ENCODE measurements around the gene FAM120B. TPM values are rescaled to one million over a fixed set of nuclear protein-coding genes. Genes with fewer than 3 reads are reported as not detected.

FAM120B gene
- total RNA-seq, 4 donors from 2014 or later, result 24.6 to 40.3 (median 31.9) TPM

DNA sequence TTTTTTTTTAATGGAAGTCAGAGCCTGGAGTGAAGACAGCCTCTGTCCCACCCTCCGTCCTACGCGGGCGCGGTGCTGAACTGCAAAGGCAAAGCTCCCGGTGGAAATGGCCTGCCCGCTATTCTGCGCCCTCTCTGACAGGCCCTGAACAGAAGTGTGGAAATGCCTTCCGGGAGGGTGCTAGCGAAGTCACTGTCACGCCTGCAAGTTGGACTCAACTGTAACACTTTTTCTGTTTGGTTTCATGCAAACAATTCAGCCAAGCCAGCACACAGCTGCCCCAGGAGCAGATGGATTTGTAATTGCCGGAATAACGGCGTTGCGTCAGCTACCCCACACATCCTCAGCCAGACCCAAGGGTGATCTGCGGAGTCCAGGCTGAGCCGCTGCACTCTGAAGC, 138.9 kb downstream of the FAM120B start:
- peaks cover 6% of the 10 kb centered on the region for H3K27me3 ChIP-seq
- 92 to 100% methylated on average over 7 to 11 of the region's 17 CpGs for WGBS, 2 donors (ENCODE audit: low coverage in 1 of 2)
- no peak for ATAC-seq

DNA sequence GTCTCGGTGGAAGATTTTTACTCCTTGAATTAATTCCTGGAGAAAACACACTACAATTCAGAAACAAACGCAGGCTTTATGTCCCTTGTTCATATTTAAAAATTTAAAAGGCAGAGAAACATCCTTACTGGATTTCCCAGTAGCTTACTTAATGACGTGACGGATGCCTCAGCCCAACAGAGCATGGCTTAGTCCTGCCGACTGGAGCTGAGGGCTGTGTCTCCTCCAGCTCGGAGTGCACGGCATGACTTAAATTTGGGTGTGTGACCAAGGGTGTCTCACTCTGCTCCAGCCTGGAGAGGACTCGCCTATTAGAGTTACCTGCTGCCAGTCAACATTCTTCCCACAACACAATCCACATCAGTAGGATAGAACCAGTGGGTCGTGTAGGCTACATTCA, 139.4 kb downstream of the FAM120B start:
- H3K36me3 ChIP-seq, result no peaks in the 10 kb centered on the region
- WGBS, 2 donors (ENCODE audit: low coverage in 1 of 2), result 76 to 80% methylated on average over 4 to 5 of the region's 9 CpGs
- ATAC-seq, result no peak
- TF ChIP-seq POLR2A (IDR thresholded peaks at IDR 0.05), result no peak
- TF ChIP-seq, protein P1, sequence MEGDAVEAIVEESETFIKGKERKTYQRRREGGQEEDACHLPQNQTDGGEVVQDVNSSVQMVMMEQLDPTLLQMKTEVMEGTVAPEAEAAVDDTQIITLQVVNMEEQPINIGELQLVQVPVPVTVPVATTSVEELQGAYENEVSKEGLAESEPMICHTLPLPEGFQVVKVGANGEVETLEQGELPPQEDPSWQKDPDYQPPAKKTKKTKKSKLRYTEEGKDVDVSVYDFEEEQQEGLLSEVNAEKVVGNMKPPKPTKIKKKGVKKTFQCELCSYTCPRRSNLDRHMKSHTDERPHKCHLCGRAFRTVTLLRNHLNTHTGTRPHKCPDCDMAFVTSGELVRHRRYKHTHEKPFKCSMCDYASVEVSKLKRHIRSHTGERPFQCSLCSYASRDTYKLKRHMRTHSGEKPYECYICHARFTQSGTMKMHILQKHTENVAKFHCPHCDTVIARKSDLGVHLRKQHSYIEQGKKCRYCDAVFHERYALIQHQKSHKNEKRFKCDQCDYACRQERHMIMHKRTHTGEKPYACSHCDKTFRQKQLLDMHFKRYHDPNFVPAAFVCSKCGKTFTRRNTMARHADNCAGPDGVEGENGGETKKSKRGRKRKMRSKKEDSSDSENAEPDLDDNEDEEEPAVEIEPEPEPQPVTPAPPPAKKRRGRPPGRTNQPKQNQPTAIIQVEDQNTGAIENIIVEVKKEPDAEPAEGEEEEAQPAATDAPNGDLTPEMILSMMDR (IDR thresholded peaks at IDR 0.05), result no peak
- TF ChIP-seq POLR2AphosphoS5 (IDR thresholded peaks at IDR 0.05), result no peak
- no peak for TF ChIP-seq EP300 (IDR thresholded peaks at IDR 0.05)
- no peaks in the 10 kb centered on the region for H3K4me1 ChIP-seq
- H3K27ac ChIP-seq, result no peak overlapping the region
- no peaks in the 10 kb centered on the region for H3K9me3 ChIP-seq
- peaks cover 6% of the 10 kb centered on the region for H3K27me3 ChIP-seq
- H3K4me3 ChIP-seq, result no peak overlapping the region

More for the DNA sequence above, 138.9 kb downstream of the FAM120B start:
- H3K9me3 ChIP-seq, result no peaks in the 10 kb centered on the region
- H3K4me3 ChIP-seq, result no peak overlapping the region
- H3K4me1 ChIP-seq, result peaks cover 0 to 2% (median 0%) of the 10 kb centered on the region in 3 donors
- no peaks in the 10 kb centered on the region for H3K36me3 ChIP-seq
- TF ChIP-seq EP300 (IDR thresholded peaks at IDR 0.05) (no peak), POLR2AphosphoS5 (IDR thresholded peaks at IDR 0.05) (no peak), POLR2A (IDR thresholded peaks at IDR 0.05) (no peak)
- TF ChIP-seq, protein P1 (IDR thresholded peaks at IDR 0.05), result no peak
- H3K27ac ChIP-seq, result no peak overlapping the region

DNA sequence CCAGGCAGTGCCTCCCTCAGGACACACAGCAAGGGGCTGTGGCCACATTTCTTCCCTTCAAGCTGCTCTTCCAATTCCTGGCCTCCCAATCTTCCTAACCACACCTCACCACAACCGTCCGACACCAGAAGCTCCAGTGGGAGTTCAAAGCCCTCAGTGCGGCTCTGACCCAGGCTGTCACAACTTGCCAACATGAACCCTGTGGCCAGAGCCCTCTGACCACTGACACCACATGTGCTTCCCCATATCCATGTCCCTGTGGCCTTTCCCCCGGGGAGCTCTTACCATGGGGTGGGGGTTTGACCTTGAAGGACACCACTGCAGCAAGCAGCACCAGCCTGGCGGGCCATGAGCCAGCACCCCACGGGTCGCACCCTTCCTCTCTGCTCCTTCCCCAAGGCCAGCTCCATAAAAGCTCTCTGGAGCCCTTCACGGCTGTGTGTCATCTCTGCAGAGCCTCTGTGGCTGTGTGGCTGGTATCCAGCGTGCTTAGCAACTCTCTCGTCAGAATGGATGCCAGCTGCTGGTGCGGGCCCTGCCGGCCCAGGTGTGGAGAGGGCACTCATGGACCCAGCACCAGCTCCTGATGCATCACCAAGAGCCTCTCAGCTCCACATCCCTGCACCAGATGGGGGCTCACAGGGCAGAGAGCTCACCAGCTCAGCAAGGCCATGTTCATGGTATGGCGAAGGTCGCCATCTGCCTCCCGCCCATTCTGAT, 140.4 kb downstream of the FAM120B start:
- Histone ChIP-seq H3K27ac (no peak overlapping the region), H3K9me3 (no peaks in the 10 kb centered on the region), H3K4me1 (no peaks in the 10 kb centered on the region), H3K27me3 (peaks cover 6% of the 10 kb centered on the region), H3K36me3 (no peaks in the 10 kb centered on the region), H3K4me3 (no peak overlapping the region)
- TF ChIP-seq EP300 (IDR thresholded peaks at IDR 0.05) (no peak), POLR2AphosphoS5 (IDR thresholded peaks at IDR 0.05) (no peak), POLR2A (IDR thresholded peaks at IDR 0.05) (no peak)
- TF ChIP-seq, protein P1 (IDR thresholded peaks at IDR 0.05), result no peak
- ATAC-seq, result no peak
- 91% methylated on average over 5 of the region's 15 CpGs; no CpG with 5 or more reads in 1 of the 2 donors for WGBS, 2 donors (ENCODE audit: low coverage in 1 of 2)

DNA sequence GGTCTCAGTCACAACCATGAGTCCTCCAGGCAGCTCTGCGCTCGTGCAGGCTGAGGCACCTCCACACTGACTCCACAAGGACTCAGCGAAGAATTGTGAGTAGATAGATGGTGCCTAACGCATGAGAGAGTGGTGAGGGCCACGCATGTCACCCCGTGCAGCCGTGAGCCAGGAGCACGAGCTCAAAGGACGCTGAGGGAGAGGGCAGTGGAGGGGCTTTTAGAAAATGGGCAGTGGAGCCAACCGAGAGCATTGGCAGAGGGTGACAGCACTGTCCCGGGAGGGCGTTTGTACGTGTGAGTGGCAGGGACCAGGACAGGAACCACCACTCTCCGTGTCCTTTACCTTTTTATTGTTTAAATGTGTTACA, 141.0 kb downstream of the FAM120B start:
- no peaks in the 10 kb centered on the region for H3K36me3 ChIP-seq
- ATAC-seq, result no peak
- 80 to 93% methylated on average over 6 to 10 of the region's 14 CpGs for WGBS, 2 donors (ENCODE audit: low coverage in 1 of 2)
- H3K9me3 ChIP-seq, result no peaks in the 10 kb centered on the region
- TF ChIP-seq POLR2A (IDR thresholded peaks at IDR 0.05) (no peak), POLR2AphosphoS5 (IDR thresholded peaks at IDR 0.05) (no peak), EP300 (IDR thresholded peaks at IDR 0.05) (no peak)
- TF ChIP-seq, protein P1 (IDR thresholded peaks at IDR 0.05), result no peak
- no peak overlapping the region for H3K27ac ChIP-seq
- peaks cover 6% of the 10 kb centered on the region for H3K27me3 ChIP-seq
- no peak overlapping the region for H3K4me3 ChIP-seq
- no peaks in the 10 kb centered on the region for H3K4me1 ChIP-seq

DNA sequence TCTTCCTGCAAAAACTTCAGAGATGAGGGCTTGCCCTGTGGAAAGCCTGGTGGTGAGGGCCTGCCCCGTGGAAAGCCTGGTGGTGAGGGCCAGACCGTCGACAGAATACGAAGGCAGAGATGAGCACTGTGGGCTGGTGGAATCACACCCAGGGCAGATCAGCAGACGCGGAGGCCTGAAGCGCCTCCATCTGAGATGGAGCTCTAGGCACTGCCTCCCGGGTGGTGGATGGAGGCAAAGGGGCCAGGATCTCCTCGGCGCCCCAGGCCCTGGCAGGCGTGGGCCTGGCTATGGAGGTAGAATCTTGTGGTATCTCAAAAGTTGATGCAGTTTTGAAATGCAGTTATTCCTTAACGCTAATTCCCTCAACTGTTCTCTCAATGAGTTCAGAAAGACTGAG, 141.8 kb downstream of the FAM120B start:
- TF ChIP-seq, protein P1 (IDR thresholded peaks at IDR 0.05), result no peak
- no peak for TF ChIP-seq EP300 (IDR thresholded peaks at IDR 0.05)
- TF ChIP-seq POLR2A (IDR thresholded peaks at IDR 0.05), result no peak
- no peak for TF ChIP-seq POLR2AphosphoS5 (IDR thresholded peaks at IDR 0.05)
- no peaks in the 10 kb centered on the region for H3K36me3 ChIP-seq
- H3K4me1 ChIP-seq, result no peaks in the 10 kb centered on the region
- H3K9me3 ChIP-seq, result no peaks in the 10 kb centered on the region
- H3K4me3 ChIP-seq, result no peak overlapping the region
- 100% methylated on average over 1 of the region's 12 CpGs; no CpG with 5 or more reads in 1 of the 2 donors for WGBS, 2 donors (ENCODE audit: low coverage in 1 of 2)
- no peak overlapping the region for H3K27ac ChIP-seq
- H3K27me3 ChIP-seq, result peaks cover 6% of the 10 kb centered on the region
- no peak for ATAC-seq

Measured in gastroesophageal sphincter (tissue), 4 donors.